ENCODE measurements around the gene ACKR2.

ACKR2 gene

DNA sequence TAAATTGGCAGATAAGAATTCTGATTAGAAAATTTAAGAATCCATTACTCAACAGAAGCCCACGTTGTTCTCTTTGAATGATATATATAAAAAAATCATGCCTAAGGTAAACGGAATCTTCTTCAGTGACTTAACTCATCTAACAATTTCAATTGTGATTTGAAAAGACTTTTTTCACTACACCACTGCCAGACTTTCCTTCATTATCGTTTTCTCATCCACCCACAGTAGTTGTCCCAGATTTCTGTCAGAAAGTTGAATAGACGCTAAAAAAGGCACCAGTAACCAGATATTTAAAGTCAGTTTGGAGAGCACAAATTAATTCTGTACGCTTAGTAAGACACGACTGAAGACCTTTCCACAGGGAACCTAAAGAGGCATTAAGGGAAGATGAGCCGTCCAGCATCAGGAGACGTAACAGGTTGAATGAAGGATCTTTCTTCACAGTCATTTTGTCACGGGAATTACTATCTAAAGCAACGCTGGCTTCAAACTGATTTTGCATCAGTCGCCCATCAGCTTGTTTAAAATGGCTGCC, 6.3 kb upstream of the ACKR2 start:
- Histone ChIP-seq H3K4me3 (ENCODE audit: low read depth, low read length) (peak overlapping the region; percentile 65), H3K27me3 (ENCODE audit: insufficient read depth, low read depth, severe bottlenecking) (no peaks in the 10 kb centered on the region), H3K27ac (peak overlapping the region; percentile 90), H3K9me3 (ENCODE audit: severe bottlenecking) (no peaks in the 10 kb centered on the region), H3K36me3 (peaks cover 14% of the 10 kb centered on the region)
- DNase-seq = no peak
- TF ChIP-seq, protein P1, sequence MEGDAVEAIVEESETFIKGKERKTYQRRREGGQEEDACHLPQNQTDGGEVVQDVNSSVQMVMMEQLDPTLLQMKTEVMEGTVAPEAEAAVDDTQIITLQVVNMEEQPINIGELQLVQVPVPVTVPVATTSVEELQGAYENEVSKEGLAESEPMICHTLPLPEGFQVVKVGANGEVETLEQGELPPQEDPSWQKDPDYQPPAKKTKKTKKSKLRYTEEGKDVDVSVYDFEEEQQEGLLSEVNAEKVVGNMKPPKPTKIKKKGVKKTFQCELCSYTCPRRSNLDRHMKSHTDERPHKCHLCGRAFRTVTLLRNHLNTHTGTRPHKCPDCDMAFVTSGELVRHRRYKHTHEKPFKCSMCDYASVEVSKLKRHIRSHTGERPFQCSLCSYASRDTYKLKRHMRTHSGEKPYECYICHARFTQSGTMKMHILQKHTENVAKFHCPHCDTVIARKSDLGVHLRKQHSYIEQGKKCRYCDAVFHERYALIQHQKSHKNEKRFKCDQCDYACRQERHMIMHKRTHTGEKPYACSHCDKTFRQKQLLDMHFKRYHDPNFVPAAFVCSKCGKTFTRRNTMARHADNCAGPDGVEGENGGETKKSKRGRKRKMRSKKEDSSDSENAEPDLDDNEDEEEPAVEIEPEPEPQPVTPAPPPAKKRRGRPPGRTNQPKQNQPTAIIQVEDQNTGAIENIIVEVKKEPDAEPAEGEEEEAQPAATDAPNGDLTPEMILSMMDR (IDR thresholded peaks at IDR 0.05; ENCODE audit: low read depth, low read length) = no peak

DNA sequence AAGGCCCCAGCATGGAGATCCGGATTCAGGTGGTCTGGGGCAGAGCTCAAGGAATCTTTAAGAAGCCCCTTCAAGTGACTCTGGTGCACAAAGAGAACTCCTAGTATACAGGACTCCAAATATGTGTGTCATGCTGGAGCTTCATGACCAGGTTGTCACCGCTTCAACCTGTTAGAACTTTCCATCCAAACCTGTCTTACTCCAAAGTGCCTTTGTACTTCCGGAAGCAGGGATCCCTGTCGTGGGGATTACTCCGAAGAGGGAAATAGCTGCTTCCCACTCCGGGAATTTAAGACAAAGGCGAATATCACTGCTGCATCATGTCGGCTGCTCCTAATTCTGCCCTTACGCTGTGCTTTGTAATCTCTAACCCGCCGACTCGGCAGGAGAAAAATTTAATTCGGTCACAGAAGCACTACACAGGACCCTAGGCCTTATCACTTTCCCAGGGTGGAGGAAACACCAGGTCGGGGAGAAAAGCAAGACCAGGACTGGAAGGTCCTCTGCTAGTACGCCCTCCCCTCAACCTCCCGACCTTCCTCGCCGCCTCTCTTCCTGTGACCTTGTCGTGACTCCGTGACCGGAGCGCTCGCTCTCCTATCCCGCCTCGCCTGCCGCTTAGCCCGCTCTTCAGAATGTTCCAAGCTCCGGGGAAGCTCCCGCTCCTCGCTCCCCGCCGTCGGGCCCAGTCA, 5.7 kb upstream of the ACKR2 start:
- TF ChIP-seq, protein P1 (IDR thresholded peaks at IDR 0.05; ENCODE audit: low read depth, low read length) = no peak
- peak; percentile 42 for DNase-seq
- H3K4me3 ChIP-seq (ENCODE audit: low read depth, low read length) = peak overlapping the region; percentile 65
- H3K27ac ChIP-seq = peak overlapping the region; percentile 90
- H3K36me3 ChIP-seq = peaks cover 14% of the 10 kb centered on the region
- no peaks in the 10 kb centered on the region for H3K9me3 ChIP-seq (ENCODE audit: severe bottlenecking)
- H3K27me3 ChIP-seq (ENCODE audit: insufficient read depth, low read depth, severe bottlenecking) = no peaks in the 10 kb centered on the region

DNA sequence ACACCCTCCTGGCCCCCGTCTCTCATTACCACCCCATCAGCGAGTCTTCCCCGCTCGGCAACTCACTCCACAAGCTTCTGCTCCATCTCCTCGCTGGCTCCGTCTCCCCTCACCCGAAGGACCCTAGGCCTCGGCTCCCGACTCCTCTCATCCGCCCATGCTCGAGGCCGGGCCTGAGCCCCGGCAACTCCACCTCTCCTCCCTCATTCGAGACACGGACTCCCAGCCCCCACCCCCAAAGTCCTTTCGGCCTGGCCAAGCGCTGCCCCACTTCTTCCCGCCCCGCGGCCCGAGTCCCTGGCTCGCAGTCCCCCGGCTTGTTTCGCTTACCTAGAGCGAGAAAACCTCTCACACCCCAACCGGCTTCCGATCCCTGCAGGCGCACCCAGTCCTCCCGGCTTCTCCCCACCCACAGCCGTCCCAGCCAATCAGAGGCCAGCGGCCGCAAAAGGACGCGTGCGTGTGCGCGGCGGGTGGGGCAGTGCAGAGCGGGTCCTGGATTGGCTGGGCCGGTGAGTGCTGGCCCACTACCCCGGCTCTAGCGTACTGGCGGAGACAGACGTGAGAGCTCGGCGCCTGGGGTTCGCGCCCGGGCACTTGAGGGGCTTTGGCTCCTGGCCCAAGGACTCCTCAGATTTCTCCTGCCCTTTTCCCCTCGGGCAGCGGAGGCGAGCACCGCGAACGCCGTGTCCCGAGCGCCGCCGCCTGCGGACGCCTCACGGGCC, 5.0 kb upstream of the ACKR2 start, which contains the start of gene HIGD1A:
TSS of gene HIGD1A (minus strand) at position 385 of the 725 bp plus-strand sequence. CDS start 10,237 bp downstream, outside the sequence.
- Histone ChIP-seq H3K9me3 (ENCODE audit: severe bottlenecking) (no peaks in the 10 kb centered on the region), H3K27ac (peak within 1 kb of the TSS; percentile 90), H3K27me3 (ENCODE audit: insufficient read depth, low read depth, severe bottlenecking) (no peaks in the 10 kb centered on the region), H3K36me3 (peaks cover 14% of the 10 kb centered on the region), H3K4me3 (ENCODE audit: low read depth, low read length) (peak within 1 kb of the TSS; percentile 65)
- TF ChIP-seq, protein P1 (IDR thresholded peaks at IDR 0.05; ENCODE audit: low read depth, low read length) = no peak
- DNase-seq = peak; percentile 97

DNA sequence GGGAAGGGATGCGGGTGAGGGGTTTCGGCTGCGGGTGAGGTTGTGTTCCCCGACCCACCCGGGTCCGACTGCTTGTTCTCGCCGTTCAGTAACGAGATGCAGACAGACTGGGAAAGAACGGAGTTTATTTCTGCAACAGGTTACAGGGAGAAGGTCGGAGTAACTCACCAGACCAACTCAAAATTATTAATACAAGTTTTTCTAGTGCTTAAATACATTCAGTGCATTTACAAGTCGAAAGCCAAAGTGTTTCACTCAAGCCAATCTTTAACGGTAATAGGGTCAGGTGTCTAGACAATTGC, 4.5 kb upstream of the ACKR2 start:
- Histone ChIP-seq H3K4me3 (ENCODE audit: low read depth, low read length) (peak overlapping the region; percentile 65), H3K9me3 (ENCODE audit: severe bottlenecking) (no peaks in the 10 kb centered on the region), H3K27me3 (ENCODE audit: insufficient read depth, low read depth, severe bottlenecking) (no peaks in the 10 kb centered on the region), H3K36me3 (peaks cover 14% of the 10 kb centered on the region), H3K27ac (peak overlapping the region; percentile 90)
- DNase-seq = no peak
- TF ChIP-seq, protein P1 (IDR thresholded peaks at IDR 0.05; ENCODE audit: low read depth, low read length) = no peak

DNA sequence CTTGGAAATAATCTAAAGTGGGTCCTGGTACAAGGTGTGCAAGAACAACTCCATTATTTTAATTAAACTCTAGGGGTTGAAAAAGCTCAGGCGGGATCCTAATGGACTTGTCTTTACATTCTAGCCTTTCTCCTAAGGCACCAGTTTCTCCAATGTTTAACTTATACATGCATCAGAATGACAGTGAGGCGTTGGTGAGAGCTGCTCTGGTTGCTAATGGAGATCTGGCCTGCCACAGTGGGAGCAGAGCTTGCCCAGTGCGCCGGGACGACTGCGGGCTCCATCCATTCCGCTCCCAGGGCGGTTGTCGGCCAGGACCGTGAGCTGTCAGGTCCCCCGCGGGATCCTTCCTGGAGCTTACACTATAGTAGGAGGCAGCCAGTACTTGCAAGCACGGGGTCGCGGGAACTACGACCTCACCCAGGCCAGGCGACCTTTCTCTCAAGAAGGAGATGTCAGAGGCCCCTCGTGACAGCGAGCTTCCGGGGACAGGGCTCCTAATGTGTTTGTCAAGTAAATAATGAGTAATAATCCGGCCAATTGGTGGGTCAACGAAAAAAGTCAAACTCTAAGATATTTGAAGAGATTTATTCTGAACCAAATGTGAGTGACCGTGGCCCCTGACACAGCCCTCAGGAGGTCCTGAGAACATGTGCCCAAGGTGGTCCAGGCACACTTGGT, 4.0 kb upstream of the ACKR2 start:
- Histone ChIP-seq H3K36me3 (peaks cover 14% of the 10 kb centered on the region), H3K27me3 (ENCODE audit: insufficient read depth, low read depth, severe bottlenecking) (no peaks in the 10 kb centered on the region), H3K27ac (no peak overlapping the region; the same call in 1 of the 2 replicates), H3K4me3 (ENCODE audit: low read depth, low read length) (peak overlapping the region; percentile 65), H3K9me3 (ENCODE audit: severe bottlenecking) (no peaks in the 10 kb centered on the region)
- DNase-seq = no peak
- TF ChIP-seq, protein P1 (IDR thresholded peaks at IDR 0.05; ENCODE audit: low read depth, low read length) = no peak
